NCI-H2171 (cell line): ENCODE measurements around the gene MYRF.

Experiments
- DNase-seq: peaks from one replicate; lab custom pipeline; 2025; lab: John Stamatoyannopoulos, UW

MYRF gene

DNA sequence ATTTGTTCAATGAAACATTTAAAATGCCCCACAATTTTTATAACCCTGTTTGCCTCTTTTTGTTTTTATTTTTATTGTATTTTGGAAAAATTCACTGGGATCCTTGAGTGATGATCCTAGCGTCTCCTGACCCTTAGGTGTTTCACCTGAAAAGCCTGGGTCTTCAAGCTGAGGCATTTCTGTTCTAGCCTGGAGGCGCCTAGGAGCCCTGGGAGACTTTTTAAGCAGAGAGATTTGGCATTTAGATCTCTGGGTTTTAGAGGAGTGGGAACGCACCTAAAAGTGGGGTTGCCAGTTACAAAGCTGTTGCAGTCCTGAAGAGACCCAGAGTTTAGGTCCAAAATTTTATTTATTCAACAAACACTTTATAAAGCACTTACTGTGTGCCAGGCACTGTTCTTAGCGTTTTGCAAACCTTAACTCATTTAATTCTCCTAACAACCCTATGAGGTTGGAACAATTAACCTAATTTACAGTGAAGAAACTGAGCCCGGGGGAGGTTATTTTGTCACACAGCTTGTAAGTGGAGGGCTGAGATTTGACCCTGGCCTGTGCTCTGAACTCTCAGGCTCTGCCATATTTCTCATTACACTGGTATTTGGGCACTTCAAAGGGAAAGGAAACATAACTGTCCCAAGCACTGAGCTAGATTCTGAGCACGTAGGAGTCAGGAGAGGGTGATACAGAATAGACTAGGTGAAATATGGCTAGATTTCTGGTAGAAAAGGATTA lies 65.2 kb downstream of the MYRF start:
- DNase-seq = no peak

DNA sequence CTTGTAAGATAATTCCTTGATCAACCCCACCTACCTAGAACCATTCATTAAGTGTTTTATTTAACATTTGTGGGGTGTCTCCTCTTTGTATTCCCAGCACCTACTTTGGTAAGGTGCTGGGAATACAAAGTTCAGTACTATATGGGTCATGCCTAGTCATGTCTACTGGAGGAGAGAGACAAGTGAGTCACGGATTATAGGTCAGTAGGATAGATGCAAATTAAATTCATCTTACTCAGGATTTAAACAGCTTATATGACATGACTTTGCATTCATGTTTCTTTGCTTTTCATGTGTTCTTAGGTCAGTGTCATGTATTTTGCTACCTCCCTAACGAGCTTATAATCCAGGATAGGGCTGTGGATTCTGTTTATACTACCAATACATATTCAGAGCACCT lies 67.7 kb downstream of the MYRF start:
- DNase-seq = no peak

DNA sequence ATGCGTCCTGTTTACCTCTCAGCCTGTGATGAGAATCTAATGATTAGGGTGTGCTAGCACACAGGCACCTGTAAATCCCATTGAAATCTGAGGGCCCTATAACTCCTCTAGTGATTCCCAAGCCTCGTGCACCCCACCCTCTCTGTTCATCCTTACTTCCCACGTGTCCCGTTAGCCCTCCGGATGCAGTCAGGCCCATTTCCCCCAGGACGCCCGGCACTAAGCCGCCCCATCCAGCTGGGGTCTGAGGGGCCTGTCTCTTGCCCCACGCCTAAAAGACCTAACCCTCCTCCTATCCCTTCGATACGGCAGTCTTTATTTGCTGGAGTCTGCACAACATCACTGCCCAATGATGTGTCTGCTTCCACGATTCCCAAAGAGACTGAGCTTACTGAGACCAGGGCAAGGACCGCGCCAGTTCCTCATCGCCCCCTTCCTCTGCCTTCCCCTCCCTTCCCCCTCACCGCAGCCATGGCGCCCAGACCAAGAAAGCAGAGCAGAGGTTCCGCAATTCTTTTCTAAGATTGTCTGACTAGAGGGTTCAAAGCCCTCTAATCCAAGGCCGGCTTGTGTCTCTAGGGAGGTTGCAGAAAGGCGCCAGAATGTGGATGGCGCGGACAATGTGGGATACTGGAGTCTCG lies 74.6 kb downstream of the MYRF start:
- DNase-seq = no peak

DNA sequence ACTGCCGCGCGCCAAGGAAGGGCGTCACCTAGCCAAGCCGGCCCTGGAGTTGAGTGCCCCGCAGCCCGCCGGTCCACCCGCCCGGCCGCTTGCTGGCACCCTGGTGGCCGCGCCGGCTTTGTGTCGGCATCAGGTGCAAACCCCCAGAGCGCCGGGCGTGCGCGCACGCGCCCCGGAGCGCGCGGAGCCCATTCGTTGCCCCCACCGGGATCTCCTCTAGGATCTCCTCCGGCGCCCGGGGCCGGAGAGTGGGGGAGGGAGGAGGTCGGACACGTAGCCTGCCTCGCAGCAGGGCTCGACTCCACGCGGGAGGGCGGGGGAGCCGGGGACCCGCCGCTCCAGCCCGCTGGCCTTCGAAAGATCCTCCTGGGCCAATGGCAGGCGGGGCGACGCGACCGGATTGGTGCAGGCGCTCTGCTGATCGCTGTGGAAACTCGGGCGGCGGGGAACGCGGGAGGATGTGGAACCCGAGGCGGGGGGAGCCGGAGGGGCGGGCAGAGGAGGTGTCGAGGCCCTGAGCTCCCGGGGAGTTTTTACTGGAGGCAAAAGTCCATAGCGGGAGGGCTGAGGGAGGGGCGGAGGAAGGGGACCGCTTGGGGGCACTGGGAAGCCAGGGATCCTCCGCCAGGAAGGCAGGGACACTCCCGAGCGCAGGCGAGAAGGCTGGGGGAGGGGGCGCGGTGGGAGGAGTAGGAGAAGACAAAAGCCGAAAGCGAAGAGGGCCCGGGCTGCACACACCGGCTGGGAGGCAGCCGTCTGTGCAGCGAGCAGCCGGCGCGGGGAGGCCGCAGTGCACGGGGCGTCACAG lies 75.3 kb downstream of the MYRF start, which contains the start of gene FADS2:
FADS2 (plus strand) TSS at position 730 of the 808 bp plus-strand sequence. CDS start 91 bp downstream, outside the sequence.
- peak; percentile 93 for DNase-seq

DNA sequence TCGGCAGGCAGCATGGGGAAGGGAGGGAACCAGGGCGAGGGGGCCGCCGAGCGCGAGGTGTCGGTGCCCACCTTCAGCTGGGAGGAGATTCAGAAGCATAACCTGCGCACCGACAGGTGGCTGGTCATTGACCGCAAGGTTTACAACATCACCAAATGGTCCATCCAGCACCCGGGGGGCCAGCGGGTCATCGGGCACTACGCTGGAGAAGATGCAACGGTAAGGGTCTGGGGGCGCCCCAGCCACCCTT lies 75.9 kb downstream of the MYRF start:
- no peak for DNase-seq

DNA sequence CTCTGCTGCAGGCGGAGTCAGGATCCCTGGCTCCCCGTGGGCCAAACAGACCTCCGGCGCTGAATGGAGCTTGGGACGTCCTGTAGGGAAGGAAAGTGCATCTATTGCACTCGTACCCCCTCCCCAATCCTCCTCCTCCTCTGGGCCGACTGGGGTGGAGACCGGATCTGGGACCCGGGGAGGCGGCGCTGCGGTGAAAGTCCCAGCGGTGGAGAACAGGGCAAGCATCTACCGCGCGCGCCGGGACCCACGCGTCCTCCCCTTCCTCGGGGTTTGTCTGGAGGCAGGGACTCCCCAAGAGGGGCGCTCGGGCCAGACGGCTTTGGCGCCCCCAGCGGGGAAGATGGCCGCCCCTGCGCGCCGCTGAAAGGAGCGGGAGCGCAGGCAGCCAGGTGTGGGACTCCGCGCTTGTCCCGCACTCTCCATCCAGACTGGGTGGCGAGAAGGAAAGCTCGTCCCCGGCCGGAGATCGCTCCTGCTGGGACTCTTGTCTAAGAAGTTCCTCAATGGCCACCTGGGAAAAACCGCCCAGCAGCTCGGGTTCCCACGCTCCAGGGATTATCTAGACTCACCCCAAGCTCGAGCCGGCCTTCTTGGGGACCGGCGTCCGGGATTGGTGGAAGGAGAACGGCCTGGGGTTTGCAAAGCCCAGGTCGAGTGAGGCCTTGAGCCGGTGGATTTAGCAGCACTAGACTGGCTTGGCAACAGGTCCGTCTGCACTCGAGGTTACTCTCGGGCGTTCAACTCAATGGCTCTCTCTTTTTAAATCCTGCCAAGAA lies 76.4 kb downstream of the MYRF start:
- peak; percentile 71 for DNase-seq

DNA sequence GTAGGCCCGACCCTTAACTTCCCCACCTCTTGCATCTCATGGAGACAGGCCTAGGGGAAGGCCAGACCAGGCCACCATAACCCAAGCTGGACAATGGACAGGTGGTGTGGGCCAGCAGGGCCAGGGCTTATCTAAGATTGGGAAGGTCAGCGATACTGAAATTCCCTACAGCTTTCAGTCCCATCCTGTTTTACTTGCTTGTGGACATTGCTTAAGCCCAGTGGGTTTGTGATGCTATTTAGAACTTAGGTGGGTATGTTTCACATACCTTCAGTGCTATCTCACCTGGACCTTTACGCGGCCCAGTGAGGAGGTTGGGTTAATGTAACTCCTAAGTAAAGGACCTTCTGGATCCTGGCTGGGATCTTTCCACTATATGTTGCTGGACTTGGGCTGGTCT lies 77.4 kb downstream of the MYRF start:
- DNase-seq = no peak

DNA sequence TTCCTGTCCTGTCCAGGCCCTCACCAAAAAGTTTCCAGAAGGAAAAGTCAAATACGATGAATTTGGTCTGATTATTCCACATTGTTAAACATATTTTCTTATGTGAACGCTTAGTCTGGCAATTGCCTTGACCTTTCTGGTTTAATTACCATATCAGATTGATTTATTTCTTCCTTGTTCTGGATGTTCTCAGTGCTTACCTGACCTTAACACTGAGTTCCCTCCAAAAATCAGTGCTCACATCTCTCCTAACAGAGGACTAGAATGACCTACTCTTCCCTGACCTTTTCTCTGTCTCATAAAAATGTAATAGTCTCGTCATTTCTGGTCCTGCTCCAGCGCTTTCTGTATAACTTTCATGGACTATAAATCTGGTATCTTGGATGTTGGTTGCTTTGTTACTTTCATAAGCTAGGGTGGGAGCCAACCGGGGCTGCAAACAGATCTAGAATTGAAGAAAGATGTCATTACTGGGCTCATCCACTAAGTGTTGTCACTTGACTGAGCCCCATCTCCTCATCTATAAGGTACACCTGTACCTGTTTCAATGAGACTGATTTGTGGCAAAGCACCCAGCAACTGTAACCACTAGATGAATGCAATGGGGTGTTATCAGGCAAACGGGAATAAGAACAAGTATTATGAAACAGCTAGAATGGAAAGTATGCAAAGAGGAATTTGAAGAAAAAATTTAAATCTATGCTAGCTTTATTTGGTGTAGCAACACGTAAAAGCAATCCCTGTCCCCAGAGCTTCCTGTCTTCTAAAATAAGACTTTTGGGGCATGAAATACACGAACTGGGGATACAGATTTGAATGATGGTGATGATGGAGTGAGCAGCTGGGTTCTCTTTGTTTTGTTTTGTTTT lies 78.0 kb downstream of the MYRF start:
- no peak for DNase-seq

DNA sequence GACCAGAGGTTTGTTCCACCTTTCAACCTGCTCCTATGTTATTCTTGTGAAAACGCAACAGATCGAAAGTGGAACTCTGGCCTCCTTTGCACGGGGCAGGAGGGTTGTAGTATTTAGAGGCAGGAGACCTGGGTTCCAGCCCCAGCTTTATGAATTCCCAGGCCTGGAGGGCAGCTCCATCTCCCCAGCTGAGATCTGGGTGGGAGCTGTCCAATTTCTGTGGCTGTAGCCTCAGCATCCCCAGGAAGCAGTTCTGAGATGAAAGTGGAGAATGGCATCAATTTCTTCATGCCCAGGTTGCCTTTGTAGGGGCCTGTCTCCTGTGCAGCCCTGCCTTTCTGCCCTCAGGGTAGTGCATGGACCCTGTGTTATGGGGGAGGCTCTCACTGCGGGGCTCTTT lies 79.8 kb downstream of the MYRF start:
- no peak for DNase-seq

DNA sequence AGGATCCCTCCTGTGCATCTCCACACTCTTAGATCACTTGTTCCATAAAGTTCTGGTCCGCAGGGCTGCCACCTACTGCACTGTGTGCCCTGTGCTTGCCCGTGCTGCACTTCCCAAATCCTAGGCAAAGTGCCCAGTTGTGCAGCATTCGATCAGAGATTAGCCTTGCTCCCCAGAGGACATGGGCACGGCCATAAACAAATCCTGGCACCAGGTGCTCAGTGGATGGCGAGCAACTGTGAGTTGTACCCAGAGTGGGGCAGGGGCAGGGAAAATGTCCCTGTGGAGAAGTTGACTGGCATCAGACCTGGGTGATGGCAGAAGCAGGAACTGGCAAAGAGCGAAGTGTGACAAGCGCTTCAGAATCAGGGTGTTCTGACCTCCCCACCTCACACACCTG lies 80.3 kb downstream of the MYRF start:
- no peak for DNase-seq

DNA sequence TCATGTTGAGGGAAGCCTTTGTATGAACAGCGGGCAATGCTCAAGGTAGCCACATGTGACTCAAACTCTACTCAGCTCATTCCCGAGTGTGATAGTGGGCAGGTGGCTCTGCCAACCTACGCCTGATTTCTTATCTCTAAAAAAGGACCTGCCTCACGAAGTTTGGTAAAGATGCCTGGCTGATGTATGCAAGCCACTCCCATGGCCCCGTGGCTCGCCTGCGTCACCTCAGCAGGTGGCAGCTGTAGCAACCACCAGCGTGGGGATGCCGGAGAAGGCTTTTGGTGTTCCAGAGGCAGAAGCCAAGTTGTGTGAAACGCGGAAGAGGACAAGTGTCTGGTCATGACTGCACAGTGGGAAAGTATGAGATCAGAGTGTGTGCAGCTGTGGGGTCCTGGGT lies 81.0 kb downstream of the MYRF start:
- no peak for DNase-seq

DNA sequence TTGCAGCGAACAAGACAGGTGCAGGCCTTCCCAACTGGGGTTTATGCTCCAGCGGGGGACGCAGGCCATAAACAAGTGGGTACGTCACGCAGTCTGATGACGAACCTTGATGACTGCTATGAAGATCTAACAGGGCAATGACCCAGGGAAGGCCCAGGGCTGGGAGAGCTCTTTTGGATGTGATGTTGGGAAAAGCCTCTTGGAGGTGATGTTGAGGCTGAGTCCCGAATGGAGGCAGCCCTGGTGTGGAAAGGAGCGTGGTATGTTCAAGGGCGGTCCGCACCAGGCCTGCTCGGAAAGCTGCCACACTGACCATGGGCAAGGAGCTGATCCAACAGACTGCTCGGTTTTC lies 81.5 kb downstream of the MYRF start:
- no peak for DNase-seq

DNA sequence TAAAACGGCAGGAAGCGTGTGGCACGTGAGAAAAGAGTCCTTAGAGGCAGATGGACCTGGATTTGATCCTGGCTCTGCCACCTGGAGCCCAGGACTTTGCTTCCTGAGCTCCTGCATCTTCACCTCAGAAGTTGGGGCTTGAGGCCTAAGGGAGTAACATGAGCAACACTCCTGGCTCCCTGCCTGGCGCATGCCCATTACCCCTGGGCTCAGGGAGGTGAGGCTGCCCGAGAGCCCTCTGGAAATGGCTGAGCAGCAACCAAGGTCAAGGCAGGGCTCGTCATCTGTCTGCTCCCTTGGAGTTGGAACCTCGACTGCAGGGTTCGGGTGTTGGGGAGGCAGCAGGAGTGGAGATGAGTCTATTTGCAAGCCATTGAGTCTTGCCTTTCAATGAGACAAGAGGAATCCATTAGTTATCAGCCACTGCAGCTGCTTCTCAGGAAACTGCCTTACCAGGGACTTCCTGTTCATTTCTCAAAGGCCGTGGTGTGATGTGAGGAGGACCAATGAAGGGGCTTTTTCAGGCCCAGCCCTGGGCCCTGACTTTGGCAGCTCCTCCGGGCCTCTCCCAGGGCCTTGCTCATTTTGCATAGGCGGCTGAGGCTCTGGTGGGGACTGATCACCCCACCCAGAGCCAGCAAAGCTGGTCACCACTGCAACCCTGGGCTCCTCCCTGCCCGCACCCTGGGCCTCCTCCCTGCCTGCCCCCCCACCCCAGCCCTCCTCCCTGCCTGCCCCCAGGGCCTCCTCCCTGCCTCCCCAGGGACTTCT lies 82.0 kb downstream of the MYRF start:
- DNase-seq = no peak

DNA sequence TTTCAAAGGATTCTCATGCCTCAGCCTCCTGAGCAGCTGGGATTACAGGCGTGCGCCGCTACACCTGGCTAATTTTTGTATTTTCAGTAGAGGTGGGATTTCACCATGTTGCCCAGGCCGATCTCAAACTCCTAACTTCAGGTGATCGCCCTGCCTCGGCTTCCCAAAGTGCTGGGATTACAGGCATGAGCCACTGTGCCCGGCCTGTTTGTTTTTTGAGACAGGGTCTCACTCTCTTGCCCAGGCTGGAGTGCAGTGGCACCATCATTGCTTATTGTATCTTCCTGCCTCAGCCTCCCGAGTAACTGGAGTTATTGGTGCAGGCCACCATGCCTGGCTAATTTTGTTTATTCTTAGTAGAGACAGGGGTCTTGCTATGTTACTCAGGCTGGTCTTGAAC lies 83.8 kb downstream of the MYRF start:
- DNase-seq = no peak

DNA sequence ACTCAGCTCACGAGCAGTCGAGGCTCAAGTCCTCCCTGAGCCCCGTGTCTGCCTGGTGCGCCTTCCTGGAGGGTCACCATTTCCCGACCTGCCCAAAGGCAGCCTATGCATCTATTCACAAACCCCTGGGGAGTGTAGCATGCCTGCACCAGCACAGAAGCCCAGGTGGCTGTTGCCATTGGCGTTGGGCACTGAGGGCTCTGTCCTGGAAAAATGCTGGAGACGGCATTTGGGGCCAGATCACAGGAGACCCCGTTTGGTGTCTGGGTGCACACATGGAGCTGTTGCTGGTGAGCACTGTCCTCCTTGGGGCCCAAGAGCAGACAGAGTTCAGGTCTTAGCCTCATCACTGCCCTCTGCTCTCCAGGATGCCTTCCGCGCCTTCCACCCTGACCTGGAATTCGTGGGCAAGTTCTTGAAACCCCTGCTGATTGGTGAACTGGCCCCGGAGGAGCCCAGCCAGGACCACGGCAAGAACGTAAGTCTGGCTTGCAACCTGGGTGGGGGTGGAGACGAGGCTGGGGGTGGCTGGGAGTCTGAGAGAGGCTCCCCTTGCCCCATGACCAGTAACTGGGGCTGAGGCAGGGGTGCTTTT lies 85.1 kb downstream of the MYRF start:
- no peak for DNase-seq
